Measurements from ENCODE around the gene CAT.
A peak's percentile ranks its signal among the peaks of the same experiment; 100 is the strongest.
"Not testable (repeated sequence)": the region's sequence is repeated elsewhere in the genome, so short reads cannot be mapped to it uniquely, and the experiment has no call there.

Gene CAT
- 62.7 to 106 reads per million in 2 donors for total RNA-seq

DNA sequence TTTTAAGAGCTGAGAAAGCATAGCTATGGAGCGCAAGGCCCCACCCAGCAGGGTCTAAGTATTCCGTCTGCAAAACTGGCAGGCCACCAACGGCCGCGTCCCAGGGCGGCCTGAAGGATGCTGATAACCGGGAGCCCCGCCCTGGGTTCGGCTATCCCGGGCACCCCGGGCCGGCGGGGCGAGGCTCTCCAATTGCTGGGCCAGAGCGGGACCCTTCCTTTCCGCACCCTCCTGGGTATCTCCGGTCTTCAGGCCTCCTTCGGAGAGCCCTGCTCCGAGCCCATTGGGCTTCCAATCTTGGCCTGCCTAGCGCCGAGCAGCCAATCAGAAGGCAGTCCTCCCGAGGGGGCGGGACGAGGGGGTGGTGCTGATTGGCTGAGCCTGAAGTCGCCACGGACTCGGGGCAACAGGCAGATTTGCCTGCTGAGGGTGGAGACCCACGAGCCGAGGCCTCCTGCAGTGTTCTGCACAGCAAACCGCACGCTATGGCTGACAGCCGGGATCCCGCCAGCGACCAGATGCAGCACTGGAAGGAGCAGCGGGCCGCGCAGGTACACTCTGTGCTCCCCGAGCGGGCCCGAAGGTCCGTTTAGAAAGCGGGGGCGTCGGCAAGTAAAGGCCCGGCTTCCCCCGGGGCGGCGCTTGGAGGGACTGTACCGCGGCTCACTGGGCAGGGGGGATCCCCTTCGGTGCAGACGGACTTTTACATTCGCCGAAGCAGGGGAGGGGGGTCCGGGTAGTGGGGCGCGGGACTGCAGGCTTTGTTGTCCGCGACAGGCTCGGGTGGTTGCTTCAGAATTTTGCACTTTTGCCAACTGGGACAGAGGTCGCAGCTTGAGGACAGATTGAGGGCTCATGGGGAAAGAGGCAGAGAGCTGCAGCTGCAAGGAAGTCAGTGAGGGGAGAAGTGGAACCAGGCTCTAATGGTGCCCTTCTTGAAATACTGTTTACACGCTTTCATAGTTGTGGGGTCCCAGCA, at the start of gene CAT:
CAT (plus strand) TSS at position 406 of the 979 bp plus-strand sequence; CDS start at position 486, 80 bp downstream.
- DNase-seq: peak; percentile 85

DNA sequence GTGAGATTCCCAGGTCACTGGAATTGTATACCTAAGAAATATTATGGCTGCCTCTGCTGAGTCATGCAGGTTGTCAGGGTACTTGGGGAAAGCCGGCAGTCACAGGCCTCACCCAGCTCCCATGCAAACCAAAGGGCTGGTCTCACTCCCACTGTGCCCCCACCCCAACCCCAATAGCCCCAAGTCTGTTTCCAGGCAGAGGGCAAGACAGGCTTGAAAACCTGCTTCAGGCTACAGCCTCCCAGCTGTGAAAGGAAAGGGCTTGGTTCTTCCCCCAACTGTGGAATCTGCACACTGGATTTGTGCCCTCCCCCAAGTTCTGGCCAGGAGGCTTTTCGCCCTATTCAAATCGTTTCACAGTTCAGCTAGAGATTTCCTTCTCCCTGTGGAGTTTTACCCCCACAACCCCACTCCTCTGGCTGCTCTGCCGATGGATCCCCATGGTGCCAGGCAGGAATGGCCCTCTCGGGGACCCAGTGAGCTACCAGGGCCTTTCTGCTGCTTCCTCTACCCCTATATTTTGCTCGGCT, 43.9 kb upstream of the CAT start:
- DNase-seq: no peak

DNA sequence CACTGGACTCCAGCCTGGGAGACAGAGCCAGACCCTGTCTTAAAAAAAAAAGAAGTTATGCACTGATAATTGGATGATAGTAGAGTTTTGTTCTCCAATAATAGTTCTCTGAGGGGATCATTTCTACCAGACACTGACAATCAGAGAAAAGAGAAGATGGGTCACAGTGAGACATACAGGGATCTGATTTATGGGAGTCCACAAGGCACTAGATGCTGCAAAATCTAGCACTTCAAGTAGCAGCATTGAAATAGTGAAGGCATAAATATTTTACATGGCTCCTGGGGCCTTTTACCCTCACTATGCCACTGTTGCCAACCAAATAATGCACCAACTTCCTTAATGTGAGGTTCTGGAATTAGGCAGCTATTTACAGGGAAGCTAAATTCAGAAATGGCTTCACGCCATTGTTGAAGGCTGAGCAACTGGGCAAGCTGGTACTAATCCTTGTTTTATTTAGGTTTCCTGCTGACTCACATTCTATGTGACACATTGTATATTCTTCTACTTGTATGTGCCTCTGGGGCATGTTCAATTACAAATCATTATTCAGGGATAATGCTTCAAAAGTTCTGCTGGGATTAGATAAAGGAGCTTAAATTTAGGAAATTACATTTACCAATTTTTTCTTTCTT, 42.7 kb upstream of the CAT start:
- DNase-seq: no peak

DNA sequence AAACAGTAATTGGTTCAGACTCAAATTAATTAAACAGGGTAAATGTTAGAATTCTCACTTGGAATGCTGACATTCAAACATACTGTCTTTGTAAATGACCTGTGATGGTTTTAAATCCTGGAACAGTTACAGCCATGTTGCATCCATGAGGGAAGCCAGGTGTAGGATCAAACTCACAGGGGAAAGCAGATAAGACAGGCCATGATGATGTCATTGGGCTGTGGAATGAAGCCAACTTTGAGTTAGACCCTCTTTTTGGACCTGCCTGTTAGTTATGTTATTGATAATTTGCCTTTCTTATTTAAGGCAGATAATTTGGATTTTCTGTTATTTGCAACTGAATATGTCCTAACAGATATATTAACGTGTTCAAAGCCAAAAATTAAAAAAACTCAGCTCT, 41.6 kb upstream of the CAT start:
- no peak for DNase-seq

DNA sequence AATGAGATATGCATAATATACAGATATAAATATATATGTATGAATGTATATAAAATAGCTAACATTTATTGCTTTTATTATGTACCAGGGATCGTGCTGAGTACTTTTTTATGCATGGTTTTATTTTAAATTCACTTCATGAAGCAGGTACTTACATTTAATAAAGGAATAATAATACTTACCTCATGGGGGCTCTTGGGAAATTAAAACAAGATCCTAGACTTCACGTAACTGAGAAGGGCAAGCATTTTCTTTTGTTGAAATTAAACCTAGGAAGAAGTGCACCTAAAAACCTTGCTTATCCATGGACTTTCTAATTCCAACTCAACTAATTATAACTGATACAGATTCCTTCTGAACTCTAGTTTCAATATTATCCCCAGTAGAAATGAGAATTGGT, 40.9 kb upstream of the CAT start:
- DNase-seq: no peak

DNA sequence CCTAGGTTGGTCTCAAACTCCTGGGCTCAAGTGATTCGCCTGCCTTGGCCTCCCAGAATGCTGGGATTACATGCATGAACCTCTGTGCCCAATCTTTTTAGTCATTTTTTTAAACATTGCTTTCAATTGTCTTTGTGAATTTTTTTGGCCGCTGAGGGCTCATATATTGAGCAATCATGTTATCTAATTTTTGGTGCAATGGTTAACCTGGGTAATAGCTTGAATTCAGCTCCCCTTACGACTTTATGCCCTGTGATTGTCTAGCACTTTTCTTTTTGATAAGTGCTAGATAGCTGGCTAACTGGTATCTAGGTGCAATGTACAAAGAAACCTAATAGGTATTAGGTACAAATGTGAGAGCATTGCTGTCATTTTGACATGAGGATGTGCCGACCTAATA, 35.3 kb upstream of the CAT start:
- no peak for DNase-seq

DNA sequence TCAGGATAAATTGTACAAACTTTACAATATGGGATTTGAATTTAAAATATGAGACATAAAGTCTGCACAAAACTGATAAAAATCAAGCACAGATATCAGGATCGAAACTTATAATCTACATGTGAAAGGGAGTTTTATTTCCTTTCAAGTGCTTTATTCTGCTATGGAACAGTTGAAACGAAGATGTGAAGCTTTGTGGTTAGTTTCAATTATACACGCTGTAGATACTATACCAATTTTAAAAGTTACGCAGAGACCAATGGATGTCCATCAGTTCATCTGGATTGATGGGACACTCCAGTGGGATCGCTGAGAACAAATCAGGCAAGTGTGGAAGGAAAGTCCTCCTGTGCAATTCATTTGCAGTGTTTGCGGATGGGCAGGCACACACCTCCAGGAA, 34.5 kb upstream of the CAT start:
- no peak for DNase-seq

DNA sequence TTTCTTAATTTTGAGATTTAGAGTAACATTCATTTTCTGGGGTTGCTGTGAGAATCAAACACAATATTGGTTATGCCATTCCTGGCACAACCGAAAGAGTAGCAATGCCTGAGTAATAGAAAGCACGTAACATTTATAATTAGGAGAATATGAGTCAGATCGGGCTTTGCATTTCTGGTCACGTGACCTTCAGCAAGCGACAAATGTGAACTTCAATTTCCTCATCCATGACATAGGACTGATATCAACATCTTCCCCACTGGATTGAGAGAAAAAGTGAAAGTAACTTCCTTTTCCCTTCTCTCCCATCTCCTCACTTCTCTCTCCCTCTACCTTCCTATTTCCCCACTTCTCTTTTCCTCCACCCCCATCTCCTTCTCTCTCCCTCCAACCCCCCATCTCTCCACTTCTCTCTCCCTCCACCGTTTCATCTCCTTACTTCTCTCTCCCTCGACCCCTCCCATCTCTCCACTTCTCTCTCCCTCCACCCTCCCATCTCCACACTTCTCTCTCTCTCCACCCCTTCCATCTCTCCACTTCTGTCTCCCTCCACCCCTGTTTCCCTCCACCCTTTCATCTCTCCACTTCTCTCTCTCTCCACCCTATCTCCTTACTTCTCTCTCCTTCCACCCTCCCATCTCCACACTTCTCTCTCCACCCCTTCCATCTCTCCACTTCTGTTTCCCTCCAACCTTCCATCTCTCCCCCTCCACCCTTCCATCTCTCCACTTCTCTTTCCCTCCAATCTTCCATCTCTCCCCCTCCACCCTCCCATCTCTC, 33.5 kb upstream of the CAT start:
- DNase-seq: no peak

DNA sequence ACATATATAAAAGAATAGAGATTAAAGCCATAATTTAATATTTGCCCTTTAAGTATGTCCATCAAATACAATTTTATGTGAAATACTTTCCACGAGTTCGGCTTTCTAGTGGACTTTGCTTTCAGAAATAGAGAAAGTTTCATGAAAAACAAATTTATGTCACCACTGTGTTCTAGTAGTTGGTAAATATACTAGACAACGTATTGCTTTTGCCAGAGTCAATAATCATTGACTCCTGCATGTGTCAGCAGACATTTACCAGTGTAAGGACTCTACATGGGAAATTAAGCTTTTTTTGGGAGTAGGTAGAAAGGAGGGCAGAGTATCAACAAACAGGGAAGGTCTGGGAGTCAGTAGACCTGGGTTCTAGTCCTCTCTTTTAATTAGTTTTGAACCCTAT, 32.3 kb upstream of the CAT start:
- no peak for DNase-seq

DNA sequence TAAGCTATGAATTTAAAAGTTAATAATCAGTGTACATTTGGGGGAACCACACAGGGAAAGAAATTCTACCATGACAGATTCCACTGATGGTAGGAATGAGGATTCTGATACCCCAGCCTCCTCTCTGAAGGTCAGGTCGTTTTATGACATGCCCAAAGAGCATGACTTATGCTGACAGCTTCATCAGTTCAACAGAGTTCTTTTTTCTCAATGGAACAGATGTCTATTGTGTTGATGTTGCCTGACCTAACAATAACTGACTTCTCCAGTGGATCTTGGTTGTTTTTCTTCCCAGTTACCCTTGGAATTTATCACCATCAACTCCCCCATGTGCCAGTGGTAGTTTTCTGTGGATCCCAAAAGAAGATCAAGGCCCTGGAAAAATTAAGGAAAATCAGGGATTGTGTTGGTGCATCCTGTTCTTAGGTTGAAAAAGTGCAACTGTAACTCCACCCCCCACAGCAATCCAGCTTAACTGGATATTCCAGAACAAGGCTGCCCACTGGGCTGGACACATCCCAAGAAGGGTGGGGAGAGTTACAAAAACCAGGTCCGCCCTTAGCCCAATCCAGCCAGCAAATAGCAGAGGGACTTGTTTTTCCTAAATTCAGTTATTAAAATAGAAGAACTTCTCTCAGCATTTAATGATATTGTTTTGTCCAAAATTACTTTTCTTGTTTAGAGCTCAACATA, 31.5 kb upstream of the CAT start:
- no peak for DNase-seq

DNA sequence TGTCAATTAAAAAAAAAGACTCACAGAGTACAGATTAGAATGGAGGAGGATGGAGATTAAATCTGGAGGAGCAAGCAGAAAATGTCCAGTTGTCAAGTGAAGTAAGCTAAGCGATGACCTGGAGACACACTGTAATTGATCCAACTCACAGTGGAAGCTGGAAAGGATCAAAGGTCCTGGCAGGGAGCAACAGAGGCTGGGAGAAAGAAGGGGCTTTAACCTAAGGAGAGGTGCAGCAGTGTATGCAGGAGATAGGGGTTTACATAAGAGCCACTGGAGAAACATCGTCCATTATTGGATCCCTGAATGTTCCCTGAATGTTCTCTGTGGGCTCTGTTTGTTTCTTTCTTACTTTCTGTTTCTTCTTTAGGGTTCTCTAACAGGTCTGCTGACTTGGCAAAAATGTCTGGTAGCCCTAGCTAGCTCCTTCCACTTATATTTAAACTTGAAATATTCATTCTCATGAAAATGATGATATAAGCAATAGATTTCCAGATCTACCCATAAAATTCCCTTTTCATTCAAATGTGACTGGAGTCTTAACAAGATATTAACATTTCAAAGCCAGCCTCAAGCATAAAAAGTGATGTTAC, 30.1 kb upstream of the CAT start:
- no peak for DNase-seq

DNA sequence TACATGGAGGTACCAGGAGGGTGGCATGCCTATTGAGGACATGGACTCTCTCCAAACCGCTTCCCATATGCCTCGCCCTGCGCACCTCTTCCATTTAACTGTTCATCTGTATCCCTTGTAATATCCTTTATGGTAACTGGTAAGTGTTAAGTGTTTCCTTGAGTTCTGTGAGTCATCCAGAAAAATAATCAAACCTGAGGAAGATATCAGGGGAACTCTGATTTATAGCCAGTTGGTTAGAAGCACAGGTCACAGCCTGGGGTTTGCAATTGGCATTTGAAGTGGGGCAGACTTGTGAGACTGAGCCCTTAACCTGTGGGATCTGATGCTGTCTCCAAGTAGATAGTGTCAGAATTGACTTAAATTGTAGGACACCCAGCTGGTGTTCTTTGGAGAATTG, 27.6 kb upstream of the CAT start:
- no peak for DNase-seq

DNA sequence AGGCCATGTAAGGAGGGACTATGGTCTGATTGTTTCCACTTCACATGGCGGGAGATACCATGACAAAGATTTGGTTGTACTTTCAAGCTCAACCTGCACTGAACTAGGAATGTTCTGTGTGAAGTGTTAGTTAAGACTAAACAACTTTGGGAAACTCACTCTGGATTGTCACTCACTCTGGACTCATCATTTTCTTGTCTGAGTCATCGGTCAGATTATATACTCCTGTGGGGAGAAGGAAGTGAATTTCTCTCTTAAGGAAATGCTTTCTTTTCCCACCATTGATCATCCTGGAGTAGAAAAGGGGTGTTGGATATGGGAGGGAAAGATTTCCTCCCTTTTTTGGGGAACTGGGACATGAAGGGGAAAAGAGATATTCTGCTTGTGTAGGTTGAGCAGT, 26.9 kb upstream of the CAT start:
- DNase-seq: no peak

DNA sequence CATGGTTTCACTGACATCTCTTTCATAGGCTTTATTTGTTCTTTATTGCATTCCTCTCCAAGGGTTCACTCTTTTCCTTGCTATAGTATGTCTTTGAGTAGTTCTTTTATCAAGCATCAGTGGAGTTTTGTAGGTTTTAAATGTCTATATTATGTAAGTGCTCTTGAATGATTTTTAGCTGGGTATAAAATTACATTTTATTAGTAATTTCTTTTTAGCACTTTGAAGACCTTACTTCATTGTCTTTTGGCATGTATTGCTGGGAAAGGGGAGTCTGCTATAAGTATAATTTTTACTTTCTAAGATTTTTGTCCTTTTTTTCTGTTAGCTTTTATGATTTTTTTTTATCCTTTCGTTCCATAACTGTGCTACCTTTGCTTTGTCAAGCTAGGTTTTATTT, 25.5 kb upstream of the CAT start:
- DNase-seq: no peak

DNA sequence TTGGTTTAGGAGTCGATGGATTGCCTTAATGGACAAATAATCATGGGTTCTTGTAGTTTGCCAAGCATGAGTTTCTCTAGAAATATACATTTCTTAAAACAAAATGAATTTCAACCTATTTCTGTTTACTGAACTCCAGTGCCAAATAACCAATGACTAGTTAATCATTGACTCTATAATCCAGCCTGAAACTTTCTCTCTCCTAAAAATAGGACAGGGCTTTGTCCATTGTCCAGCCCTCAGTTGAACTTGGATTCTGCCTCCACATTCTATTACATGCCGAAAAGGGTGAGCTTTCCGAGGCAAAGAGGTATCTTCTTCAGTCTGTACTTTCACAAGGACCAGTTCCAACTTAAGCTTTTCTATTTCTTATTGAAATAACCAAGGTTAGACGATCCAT, 23.2 kb upstream of the CAT start:
- DNase-seq: no peak

DNA sequence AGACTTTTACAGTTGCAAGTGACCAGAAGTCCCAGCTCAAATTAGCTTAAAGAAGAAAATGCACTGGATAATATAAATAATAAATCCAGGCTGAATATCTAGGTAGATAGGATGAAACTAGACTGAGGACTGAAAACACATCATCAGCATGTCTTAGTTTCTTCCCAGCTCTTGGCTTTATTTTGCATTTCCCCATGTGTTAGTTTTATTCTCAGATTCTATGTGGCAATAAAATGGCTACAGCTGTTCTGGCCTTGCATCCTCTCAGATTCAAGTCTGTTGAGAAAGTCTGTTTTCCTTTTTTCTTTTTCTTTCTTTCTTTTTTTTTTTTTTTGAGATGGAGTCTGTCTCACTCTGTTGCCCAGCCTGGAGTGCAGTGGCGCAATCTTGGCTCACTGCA, 22.6 kb upstream of the CAT start:
- no peak for DNase-seq

DNA sequence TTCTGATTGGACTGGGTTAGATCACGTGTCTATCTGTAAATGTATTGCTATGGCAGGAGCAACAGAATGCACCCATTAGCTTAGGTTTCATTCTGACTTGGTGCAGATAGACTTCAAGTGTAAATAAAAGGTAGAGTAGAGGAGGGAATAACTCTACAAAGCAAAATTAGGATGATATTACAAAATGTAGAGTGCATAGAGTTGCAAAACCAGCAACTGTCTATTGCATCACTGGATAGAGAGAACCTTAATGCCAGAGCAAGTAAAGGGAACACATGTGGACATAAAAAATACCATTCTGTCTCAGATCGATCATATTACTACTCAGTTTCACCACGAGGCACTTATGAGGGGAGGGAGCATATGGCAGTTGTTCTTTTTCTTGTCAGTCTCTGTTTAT, 22.0 kb upstream of the CAT start:
- DNase-seq: no peak

DNA sequence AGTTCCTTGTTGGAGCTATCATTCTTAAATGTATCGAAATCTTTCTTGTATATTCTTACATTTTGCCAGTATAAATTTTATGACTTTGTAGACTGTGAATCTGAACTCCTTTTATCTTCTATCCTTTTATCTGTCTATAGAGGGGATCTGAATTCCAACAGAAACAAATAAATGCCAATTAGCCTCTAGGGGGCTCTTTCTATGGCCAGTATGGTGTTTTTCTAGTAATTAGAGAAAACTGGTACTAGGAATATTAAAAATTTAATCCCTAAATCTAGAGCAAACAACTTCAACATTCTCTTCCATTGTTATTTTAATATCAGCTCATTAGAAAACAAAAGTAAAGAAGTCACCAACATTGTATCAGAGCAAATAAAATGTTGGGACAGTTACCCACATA, 21.5 kb upstream of the CAT start:
- DNase-seq: no peak

DNA sequence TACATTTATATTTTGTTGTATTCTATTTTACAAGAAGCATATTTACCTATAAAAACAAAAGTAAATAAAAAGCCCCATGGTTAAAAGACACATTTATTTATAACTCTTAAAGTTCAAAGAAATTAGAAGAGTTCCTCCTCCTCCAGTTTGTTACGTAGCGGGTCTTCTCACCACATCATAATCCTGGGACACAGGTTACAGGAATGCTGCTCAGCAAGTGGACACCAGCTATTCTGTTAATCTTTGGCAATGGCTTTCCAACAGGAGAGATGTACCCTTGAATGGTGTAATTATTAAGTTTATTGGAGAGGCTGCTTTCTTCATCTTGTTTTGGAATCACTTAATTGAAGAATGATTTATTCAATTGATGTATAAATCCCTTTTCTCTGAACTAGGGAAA, 19.6 kb upstream of the CAT start:
- DNase-seq: no peak

DNA sequence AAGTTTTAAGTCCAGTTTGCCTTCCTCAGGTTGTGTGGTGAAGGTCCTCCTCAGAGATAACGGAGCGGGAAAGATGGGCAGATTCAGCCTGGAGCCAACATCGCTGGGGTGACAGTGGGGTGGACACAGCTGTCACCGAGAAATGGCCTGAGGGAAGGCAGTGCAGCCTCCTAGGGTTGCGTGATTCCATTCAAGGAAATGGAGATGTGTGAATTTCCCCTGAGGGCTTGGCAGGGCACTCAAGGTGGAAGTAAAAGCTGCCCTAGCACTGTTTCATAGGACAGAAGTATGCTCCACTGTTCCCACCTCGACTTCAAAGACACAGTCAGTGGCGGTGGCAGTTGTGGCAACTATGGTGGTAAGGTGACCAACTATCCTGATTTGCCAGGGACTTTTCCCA, 15.4 kb upstream of the CAT start:
- DNase-seq: no peak

DNA sequence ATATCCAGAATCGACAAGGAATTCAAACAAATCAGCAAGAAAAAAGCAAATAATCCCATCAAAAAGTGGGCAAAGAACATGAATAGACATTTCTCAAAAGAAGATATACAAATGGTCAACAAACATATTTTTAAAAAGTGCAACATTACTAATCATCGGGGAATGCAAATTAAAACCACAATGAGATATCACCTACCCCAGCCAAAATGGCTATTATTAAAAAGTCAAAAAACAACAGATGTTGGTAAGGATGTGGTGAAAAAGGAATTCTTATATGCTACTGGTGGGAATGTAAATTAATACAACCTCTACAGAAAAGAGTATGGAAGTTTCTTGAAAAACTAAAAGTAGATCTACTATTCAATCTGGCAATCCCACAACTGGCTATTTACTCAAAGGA, 13.9 kb upstream of the CAT start:
- DNase-seq: not testable (repeated sequence)

DNA sequence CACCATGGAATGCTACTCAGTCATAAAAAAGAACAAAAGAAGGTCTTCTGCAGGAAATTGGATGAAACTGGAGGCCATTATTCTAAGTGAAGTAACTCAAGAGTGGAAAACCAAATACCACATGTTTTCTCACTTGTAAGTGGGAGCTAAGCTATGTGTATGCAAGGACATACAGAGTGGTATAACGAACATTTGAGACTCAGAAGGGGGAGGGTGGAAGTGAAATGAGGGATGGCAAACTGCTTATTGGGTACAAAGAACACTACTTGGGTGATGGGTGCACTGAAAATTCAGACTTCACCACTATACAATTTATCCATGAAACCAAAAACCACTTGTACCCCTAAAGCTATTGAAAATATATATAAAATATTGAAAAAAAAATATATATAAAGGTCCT, 13.4 kb upstream of the CAT start:
- DNase-seq: no peak

Measured in activated gamma-delta T cell (primary cell).